HG03571 (cell line): ENCODE data around the gene OR10G8.

Experiments
- ATAC-seq: cut with Tn5 transposase; IDR thresholded peaks from one replicate; pipeline ENCODE4 v1.9.1; 2021; ENCODE audit not compliant: unreplicated experiment

The OR10G8 gene

DNA sequence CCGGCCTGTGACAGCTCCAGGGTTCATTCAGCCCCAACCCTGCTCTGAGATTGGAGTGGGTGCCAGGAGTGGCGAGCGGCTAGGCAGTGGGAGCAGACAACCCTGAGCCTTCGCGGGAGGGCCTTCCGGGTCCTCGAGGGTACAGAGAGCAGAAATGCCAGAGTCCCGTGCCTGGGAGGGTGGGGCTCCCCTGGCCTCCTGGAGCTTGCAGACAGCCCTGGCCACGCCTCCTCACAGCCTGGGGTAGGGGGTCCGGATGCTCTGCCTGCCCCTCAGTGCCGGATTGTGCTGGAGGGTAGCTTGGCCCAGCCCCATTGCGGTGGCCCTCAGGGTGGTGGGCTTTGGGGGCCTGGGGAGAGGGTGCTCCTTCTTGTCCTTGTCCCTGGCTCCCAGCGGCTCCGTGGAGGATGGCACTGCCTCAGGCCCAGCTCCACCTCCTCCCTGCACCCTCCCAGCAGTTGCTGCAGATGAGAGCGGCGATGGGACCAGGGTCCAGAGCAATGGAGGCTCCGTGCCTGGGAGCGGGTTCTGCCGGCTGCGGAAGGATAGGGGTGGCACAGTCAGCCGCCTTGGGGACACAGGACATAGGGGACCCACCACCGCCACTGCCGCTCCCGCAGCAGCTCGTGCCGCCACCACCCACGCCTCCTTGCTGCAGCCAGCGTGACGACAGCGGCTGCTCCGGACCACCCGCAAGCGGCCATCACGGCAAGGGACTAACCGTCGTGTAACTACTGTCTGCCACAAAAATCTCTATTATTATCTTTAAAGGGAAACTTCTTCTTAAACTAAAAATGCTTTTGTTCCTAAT is 49.4 kb downstream of the OR10G8 start:
- peak; percentile 58 for ATAC-seq

DNA sequence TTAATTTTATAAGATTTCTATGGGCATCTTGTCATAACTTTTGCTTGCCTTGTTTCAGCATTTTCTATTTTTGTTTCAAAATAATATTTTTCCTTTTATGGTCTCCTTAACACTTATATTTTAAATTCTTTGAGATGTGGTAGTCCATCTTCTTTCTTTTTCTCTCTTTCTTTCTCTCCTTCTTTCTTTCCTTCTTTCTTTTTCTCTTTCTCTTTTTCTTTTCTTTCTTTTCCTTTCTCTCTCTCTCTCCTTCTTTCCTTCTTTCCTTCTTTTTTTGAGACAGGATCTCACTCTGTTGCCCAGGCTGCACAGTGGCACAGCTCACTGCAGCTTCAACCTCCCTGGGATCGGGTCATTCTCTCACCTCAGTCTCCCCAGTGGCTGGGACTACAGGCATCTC is 50.7 kb downstream of the OR10G8 start:
- no peak for ATAC-seq

DNA sequence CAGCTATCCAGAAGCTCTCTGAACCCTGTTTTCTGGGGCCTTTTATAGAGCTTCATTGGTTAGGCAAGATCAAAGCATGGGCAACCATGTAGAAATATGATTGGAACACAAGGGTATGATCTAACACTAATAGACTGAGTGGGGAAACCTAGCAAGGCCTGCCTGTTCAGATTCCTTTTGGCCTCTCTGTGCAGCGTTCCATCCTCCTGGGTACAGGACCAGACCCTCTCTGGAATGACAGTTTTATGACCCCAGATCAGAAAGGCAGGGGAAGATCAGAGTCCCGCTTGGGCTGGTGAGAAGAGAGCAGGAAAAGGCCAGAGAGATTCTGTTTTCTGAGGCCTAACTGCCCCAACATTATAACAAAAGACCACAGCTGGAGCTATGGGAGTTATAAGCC is 52.0 kb downstream of the OR10G8 start:
- ATAC-seq: no peak

DNA sequence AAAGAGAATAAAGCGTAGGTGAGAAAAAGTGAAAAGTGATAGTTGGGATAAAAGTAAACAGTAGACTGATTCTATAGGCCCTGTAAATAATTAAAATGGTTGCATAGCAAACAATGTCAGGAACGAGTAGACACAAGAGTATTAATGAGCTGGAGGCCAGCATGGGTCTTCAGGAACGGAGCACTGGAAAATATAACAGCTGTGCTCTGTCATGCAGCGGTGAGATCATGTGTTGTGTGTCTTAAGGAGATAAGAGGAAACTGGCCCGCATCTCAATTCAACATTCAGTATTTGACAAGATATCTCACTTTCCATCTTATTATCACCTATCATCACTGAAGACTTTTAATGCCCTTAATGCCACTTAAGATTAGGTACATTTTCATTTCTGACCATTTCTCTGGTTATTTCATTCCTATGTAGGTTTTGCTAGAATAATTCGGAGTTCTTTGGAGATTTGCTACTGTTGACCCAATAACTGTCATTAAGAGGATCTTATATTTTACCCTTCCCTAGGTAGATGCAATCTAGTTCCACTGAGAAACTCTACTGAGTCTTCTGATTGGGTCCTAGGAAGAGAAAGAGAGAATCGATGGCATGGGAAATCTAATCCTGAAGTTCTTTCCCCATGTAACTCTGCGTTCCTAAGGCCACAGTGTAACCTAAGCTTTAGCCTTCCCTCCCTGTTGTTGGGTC is 53.2 kb downstream of the OR10G8 start:
- no peak for ATAC-seq
